Measurements from ENCODE around the gene KRT39. TPM values are rescaled to one million over a fixed set of nuclear protein-coding genes. Genes with fewer than 3 reads are reported as not detected.
"Not testable (repeated sequence)": the region's sequence is repeated elsewhere in the genome, so short reads cannot be mapped to it uniquely, and the experiment has no call there.

KRT39 gene
- total RNA-seq, 4 donors from 2014 or later: not detected

DNA sequence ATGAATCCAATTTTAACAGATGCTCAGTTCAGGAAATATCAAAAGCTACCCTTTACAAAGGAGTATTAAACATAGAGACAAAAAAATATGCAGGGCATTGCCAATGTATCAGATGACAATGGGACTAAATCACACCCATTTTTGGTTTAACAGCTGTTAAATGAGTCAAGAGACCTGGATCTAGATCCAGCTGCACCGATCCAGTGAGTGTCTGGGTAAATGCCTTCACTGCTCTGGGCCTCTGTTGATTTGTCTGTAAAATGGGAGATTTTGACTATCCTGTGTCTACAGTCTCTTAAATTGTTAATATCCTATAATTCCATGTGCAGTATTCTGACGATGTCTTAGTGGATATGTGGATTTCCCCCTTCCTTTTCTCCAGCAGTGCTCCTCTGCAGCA is 45.7 kb downstream of the KRT39 start:
- intact Hi-C loops (cut with DNase I; ENCODE audit: low total_unique reads) (no loop called here), in situ Hi-C loops (cut with MboI; ENCODE audit: low sequenced_read_pairs in 4 of 4) (loop anchor here in 1 of 4 donors (25.0 kb wide), 2 partner anchors 391 to 566 kb away; partner anchors contain the start of genes KRT35, KRT36, KRTAP16-1 and KRTAP17-1)
- no peak for TF ChIP-seq POLR2A (IDR thresholded peaks at IDR 0.05)
- TF ChIP-seq, protein P1, sequence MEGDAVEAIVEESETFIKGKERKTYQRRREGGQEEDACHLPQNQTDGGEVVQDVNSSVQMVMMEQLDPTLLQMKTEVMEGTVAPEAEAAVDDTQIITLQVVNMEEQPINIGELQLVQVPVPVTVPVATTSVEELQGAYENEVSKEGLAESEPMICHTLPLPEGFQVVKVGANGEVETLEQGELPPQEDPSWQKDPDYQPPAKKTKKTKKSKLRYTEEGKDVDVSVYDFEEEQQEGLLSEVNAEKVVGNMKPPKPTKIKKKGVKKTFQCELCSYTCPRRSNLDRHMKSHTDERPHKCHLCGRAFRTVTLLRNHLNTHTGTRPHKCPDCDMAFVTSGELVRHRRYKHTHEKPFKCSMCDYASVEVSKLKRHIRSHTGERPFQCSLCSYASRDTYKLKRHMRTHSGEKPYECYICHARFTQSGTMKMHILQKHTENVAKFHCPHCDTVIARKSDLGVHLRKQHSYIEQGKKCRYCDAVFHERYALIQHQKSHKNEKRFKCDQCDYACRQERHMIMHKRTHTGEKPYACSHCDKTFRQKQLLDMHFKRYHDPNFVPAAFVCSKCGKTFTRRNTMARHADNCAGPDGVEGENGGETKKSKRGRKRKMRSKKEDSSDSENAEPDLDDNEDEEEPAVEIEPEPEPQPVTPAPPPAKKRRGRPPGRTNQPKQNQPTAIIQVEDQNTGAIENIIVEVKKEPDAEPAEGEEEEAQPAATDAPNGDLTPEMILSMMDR (IDR thresholded peaks at IDR 0.05 in 4 of 5, conservative IDR thresholded peaks at IDR 0.05 in 1 of 5): no peak
- Histone ChIP-seq H3K27ac (no peak overlapping the region), H3K4me3 (no peak overlapping the region), H3K9me3 (no peaks in the 10 kb centered on the region), H3K4me1 (no peaks in the 10 kb centered on the region), H3K27me3 (no peaks in the 10 kb centered on the region), H3K36me3 (no peaks in the 10 kb centered on the region)
- no peak for ATAC-seq
- DNase-seq: no peak

- H3K27ac ChIP-seq; H3K36me3 ChIP-seq; DNase-seq; H3K27me3 ChIP-seq; H3K9me3 ChIP-seq; ATAC-seq; H3K4me1 ChIP-seq; H3K4me3 ChIP-seq; intact Hi-C loops (cut with DNase I; ENCODE audit: low total_unique reads): not testable (repeated sequence)
- in situ Hi-C loops (cut with MboI; ENCODE audit: low sequenced_read_pairs in 4 of 4): loop anchor here in 1 of 4 donors (25.0 kb wide), 2 partner anchors 395 to 570 kb away; partner anchors contain the start of genes KRT35, KRT36, KRTAP16-1 and KRTAP17-1
Measured at GRCh38 chr17:40917116-40917515, 49.6 kb downstream of the KRT39 start.

DNA sequence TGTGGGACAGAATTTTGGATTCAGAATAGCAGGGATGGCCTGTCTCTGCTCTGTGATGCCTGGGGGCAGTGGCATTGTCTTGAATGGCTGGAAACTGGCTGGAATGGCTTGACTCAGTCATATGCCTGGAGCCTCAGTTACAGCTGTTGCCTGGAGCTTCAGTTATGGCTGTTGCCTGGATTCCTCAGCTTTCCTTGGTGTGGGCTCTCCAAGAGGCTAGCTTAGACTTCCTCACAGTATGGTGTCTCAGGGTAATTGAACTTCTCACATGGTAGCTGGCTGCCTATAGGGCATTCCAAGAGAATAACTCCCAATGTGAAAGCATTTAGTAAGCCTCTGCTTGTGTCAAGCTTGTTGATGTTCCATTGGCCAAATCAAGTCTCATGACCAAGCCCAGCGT is 50.4 kb downstream of the KRT39 start:
- DNase-seq (no peak), ATAC-seq (no peak)
- Histone ChIP-seq H3K36me3 (no peaks in the 10 kb centered on the region), H3K27me3 (no peaks in the 10 kb centered on the region), H3K27ac (no peak overlapping the region), H3K4me1 (no peaks in the 10 kb centered on the region), H3K9me3 (no peaks in the 10 kb centered on the region), H3K4me3 (no peak overlapping the region)
- TF ChIP-seq, protein P1 (IDR thresholded peaks at IDR 0.05 in 4 of 5, conservative IDR thresholded peaks at IDR 0.05 in 1 of 5): no peak
- TF ChIP-seq POLR2A (IDR thresholded peaks at IDR 0.05): no peak
- in situ Hi-C loops (cut with MboI; ENCODE audit: low sequenced_read_pairs in 4 of 4): loop anchor here in 1 of 4 donors (25.0 kb wide), 2 partner anchors 396 to 571 kb away; partner anchors contain the start of genes KRT35, KRT36, KRTAP16-1 and KRTAP17-1
- intact Hi-C loops (cut with DNase I; ENCODE audit: low total_unique reads): no loop called here

GRCh38 chr17:40915721-40916256 is 51.0 kb downstream of the KRT39 start:
- no peak for ATAC-seq
- TF ChIP-seq, protein P1 (IDR thresholded peaks at IDR 0.05 in 4 of 5, conservative IDR thresholded peaks at IDR 0.05 in 1 of 5): no peak
- TF ChIP-seq POLR2A (IDR thresholded peaks at IDR 0.05): no peak
- in situ Hi-C loops (cut with MboI; ENCODE audit: low sequenced_read_pairs in 4 of 4): loop anchor here in 1 of 4 donors (25.0 kb wide), 2 partner anchors 397 to 572 kb away; partner anchors contain the start of genes KRT35, KRT36, KRTAP16-1 and KRTAP17-1
- no peak for DNase-seq
- no peaks in the 10 kb centered on the region for H3K27me3 ChIP-seq
- no peaks in the 10 kb centered on the region for H3K9me3 ChIP-seq
- H3K36me3 ChIP-seq: no peaks in the 10 kb centered on the region
- intact Hi-C loops (cut with DNase I; ENCODE audit: low total_unique reads): no loop called here
- H3K4me1 ChIP-seq: peaks cover 2% of the 10 kb centered on the region in 2 donors
- H3K27ac ChIP-seq: no peak overlapping the region
- no peak overlapping the region for H3K4me3 ChIP-seq

DNA sequence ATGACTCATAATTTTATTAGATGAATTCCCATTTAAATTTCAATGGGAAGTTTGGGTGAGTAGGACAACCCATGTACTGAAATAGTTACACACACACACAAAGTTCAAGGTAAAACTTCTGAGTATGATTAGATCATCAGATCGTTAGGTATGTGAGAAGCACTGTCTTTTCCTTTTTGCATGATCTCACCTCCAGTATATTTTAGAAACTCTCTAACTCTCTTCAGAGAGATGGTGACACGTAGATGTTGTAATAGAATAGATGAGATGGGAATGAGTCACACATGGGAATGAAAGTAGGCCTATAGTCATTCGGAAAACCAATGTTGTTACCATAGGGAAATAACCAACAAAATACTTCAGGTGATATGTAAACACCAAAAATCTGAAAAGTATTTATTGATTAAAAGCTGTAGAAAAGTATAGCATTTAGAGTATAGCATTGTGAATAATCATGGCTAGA is 51.5 kb downstream of the KRT39 start:
- in situ Hi-C loops (cut with MboI; ENCODE audit: low sequenced_read_pairs in 4 of 4): loop anchor here in 1 of 4 donors (25.0 kb wide), 2 partner anchors 397 to 572 kb away; partner anchors contain the start of genes KRT35, KRT36, KRTAP16-1 and KRTAP17-1
- H3K27me3 ChIP-seq: no peaks in the 10 kb centered on the region

More for the DNA sequence above, 51.5 kb downstream of the KRT39 start:
- Histone ChIP-seq H3K4me1 (peaks cover 6 to 7% of the 10 kb centered on the region in 2 donors), H3K27ac (no peak overlapping the region), H3K4me3 (no peak overlapping the region), H3K9me3 (no peaks in the 10 kb centered on the region), H3K36me3 (no peaks in the 10 kb centered on the region)
- DNase-seq (no peak), ATAC-seq (peak in 1 of 2 donors; percentile 51)
- intact Hi-C loops (cut with DNase I; ENCODE audit: low total_unique reads): no loop called here
- no peak for TF ChIP-seq POLR2A (IDR thresholded peaks at IDR 0.05)
- TF ChIP-seq, protein P1 (IDR thresholded peaks at IDR 0.05 in 4 of 5, conservative IDR thresholded peaks at IDR 0.05 in 1 of 5): no peak
